WTC11 (cell line): ENCODE data around the gene TSPO.
"Not testable (repeated sequence)": the region's sequence is repeated elsewhere in the genome, so short reads cannot be mapped to it uniquely, and the experiment has no call there.

Source experiments
- CTCF ChIP-seq: fragments of 200-600 bp; IDR thresholded peaks from 2 replicates; pipeline ENCODE4 v1.8.0; 2022; ENCODE audit warnings: antibody characterized with exemption
- ELF4 ChIP-seq: sonication (generic); formaldehyde crosslinking; IDR thresholded peaks from 2 replicates; pipeline ENCODE4 v1.8.1; 2022; ENCODE audit warnings: low read depth, mild to moderate bottlenecking, moderate library complexity, missing genetic modification reagents
- KAT7 ChIP-seq: sonication (generic); formaldehyde crosslinking; IDR thresholded peaks from 2 replicates; pipeline ENCODE4 v1.8.1; 2023; ENCODE audit warnings: missing genetic modification reagents, mild to moderate bottlenecking, borderline replicate concordance
- NR3C1 ChIP-seq: sonication (generic); formaldehyde crosslinking; conservative IDR thresholded peaks from 2 replicates; pipeline ENCODE4 v1.8.1; 2023; ENCODE audit warnings: low read depth, mild to moderate bottlenecking, missing genetic modification reagents
- USF1 ChIP-seq: sonication (generic); formaldehyde crosslinking; IDR thresholded peaks from 2 replicates; pipeline ENCODE4 v1.8.0; 2022; ENCODE audit warnings: mild to moderate bottlenecking, missing genetic modification reagents
- ZNF416 ChIP-seq: fragments of 250-450 bp; sonication (Bioruptor Pico); IDR thresholded peaks from 2 replicates; pipeline ENCODE4 v1.9.0; 2021; ENCODE audit warnings: mild to moderate bottlenecking, inconsistent platforms
- TF ChIP-seq, protein P1 (sequence below): sonication (generic); formaldehyde crosslinking; IDR thresholded peaks from 2 replicates; pipeline ENCODE4 v1.8.1; 2022; ENCODE audit warnings: low read depth, missing genetic modification reagents, borderline replicate concordance

- TF ChIP-seq NR3C1 (CRISPR knock-in tag); USF1 (CRISPR knock-in tag); CTCF; KAT7; ZNF416 (CRISPR knock-in tag); ELF4 (CRISPR knock-in tag): not testable (repeated sequence)
- TF ChIP-seq, protein P1, sequence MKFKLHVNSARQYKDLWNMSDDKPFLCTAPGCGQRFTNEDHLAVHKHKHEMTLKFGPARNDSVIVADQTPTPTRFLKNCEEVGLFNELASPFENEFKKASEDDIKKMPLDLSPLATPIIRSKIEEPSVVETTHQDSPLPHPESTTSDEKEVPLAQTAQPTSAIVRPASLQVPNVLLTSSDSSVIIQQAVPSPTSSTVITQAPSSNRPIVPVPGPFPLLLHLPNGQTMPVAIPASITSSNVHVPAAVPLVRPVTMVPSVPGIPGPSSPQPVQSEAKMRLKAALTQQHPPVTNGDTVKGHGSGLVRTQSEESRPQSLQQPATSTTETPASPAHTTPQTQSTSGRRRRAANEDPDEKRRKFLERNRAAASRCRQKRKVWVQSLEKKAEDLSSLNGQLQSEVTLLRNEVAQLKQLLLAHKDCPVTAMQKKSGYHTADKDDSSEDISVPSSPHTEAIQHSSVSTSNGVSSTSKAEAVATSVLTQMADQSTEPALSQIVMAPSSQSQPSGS, result not testable (repeated sequence)
Observed at GRCh38 chr22:43104950-43105349, 46.4 kb upstream of the TSPO start.
